ENCODE data around the gene PCNX2. TPM values are rescaled to one million over a fixed set of nuclear protein-coding genes. Genes with fewer than 3 reads are reported as not detected.

PCNX2 gene, protein sequence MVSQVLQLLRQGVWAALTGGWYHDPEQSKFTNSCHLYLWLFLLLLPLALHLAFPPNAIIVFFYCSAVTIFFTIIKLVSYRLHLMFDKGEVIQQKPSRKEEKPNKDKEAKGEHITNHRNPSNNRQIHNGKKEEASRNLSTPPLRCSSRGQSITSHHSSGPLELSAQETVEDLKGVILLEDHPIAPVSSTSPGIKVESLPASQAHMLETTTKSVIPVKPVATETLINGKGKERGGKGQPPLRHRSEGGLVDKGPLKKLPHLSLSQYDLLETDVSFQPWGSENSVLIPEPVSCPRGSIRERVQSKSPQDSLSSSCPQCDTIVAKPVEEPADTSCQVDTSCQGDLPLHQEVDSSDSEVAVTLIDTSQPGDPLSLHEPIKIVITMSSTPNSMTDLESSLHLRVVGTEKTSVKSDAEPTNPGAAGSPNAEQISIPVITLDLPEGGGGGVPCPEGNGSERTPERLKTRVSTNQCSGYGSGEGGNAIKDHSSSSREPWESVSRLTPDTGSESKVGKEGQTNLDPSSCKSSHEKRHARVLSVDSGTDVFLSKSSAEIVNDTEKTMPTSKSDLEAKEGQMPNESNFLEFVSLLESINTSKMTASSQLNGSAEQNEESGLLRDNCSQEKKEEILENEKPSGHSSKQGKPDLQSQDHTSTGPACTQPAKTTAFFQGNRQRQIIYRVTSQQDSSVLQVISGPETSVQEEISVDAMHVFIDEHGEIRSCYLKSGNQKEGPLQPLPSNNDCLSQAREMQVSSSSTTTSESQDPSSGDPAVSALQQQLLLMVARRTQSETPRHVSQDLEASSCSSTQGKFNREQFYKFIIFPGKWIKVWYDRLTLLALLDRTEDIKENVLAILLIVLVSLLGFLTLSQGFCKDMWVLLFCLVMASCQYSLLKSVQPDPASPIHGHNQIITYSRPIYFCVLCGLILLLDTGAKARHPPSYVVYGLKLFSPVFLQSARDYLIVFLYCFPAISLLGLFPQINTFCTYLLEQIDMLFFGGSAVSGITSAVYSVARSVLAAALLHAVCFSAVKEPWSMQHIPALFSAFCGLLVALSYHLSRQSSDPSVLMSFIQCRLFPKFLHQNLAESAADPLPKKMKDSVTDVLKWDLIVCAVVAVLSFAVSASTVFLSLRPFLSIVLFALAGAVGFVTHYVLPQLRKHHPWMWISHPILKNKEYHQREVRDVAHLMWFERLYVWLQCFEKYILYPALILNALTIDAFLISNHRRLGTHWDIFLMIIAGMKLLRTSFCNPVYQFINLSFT (N-terminal part only)
- 20.1 TPM for polyA plus RNA-seq (2013, experiment 1 of 2)
- polyA plus RNA-seq (2013, experiment 2 of 2): 17.6 TPM

DNA sequence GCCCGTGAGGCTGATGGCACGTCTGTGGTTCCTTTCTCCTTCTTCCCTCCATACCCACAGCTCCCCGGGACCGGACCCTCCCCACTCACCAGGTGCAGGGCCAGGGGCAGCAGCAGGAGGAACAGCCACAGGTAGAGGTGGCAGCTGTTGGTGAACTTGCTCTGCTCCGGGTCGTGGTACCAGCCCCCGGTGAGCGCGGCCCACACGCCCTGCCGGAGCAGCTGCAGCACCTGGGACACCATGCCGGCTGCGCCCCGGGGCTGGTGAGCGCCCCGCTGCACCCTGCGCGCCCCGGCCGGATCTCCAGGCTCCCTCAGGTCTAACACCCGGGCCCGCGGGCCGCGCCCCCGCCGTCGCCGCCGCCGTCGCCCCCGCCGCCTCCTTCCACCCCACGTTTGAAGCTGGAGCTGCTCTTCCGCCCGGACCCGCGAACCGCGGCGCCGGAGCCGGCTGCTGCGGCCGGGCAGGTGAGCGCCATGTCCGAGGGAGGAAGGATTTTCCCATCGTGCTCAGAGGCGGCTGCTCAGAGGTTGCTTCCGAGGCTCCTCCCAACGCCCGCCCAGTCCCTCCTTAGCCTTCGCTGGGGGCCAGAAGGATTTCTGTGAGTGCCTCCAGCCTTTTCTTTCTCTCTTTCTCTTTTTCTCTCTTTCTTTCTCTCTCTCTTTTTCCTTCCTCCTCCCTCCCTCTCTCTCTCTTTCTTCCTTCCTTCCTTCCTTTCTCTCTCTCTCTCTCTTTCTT lies at the start of gene PCNX2:
TSS of gene PCNX2 (minus strand) at position 489 of the 738 bp plus-strand sequence. CDS start at position 242, 247 bp downstream.
- no peak within 1 kb of the TSS for H4K8ac ChIP-seq (ENCODE audit: low read depth, low read length)
- peak within 1 kb of the TSS; percentile 86 for H3K4me3 ChIP-seq (ENCODE audit: low read length)
- no peaks in the 10 kb centered on the region for H3K27me3 ChIP-seq (ENCODE audit: insufficient read depth, low read length, poor library complexity)
- no peaks in the 10 kb centered on the region for H3K4me1 ChIP-seq (ENCODE audit: control insufficient read depth, low read depth, low read length)
- no peak within 1 kb of the TSS for H2BK120ac ChIP-seq (ENCODE audit: low read depth, low read length)
- no CpG with 5 or more reads among the region's 54 CpGs for WGBS (ENCODE audit: extremely low coverage, insufficient coverage, low lambda C conversion rate)
- H2AK5ac ChIP-seq (ENCODE audit: low read length): no peak within 1 kb of the TSS
- peak within 1 kb of the TSS; percentile 95 for H3K56ac ChIP-seq (ENCODE audit: low read length)
- peak within 1 kb of the TSS; percentile 1 for H3K4ac ChIP-seq (ENCODE audit: low read depth, low read length)
- no peak within 1 kb of the TSS for H3K23ac ChIP-seq (ENCODE audit: low read length)
- H3K27ac ChIP-seq (ENCODE audit: low read depth, low read length): peak within 1 kb of the TSS; percentile 48
- peaks cover 3% of the 10 kb centered on the region for H3K79me1 ChIP-seq (ENCODE audit: low read length)
- H3K18ac ChIP-seq (ENCODE audit: low read length): no peak within 1 kb of the TSS
- no peak within 1 kb of the TSS for H2BK5ac ChIP-seq (ENCODE audit: low read length)
- H3K4me2 ChIP-seq (ENCODE audit: low read length): peak within 1 kb of the TSS; percentile 83
- H3K9ac ChIP-seq (ENCODE audit: low read length): peak within 1 kb of the TSS; percentile 77
- DNase-seq: peak; percentile 88
- peaks cover 18% of the 10 kb centered on the region for H3K79me2 ChIP-seq (ENCODE audit: control insufficient read depth, insufficient read depth, low read length)
- H4K5ac ChIP-seq (ENCODE audit: low read length): no peak within 1 kb of the TSS
- H2BK15ac ChIP-seq (replicated peaks; ENCODE audit: low read depth): no peak within 1 kb of the TSS
- no peaks in the 10 kb centered on the region for H3K36me3 ChIP-seq (ENCODE audit: control insufficient read depth, insufficient read depth, low read length)

DNA sequence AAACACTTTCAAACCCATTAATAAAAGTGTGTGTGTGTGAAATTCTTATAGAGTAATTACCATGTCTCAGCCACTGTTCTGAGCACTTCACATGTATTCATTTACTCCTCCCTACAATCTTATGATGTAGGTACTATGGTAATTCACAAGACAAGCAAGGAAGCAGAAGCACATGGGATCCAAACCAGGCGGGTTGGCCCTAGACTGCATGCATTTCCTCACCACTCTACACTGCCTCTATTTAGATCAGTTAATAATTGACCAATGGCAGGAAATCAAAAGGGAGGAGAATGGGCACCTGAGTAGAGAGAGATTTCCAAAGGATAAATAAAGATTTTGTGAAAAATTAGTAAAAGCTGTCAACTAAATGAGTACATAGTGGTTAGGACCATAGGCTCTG lies 47.7 kb upstream of the PCNX2 start:
- Histone ChIP-seq H2AK5ac (ENCODE audit: low read length) (no peak overlapping the region), H3K27ac (ENCODE audit: low read depth, low read length) (no peak overlapping the region), H2BK120ac (ENCODE audit: low read depth, low read length) (no peak overlapping the region), H3K23ac (ENCODE audit: low read length) (no peak overlapping the region), H2BK5ac (ENCODE audit: low read length) (no peak overlapping the region), H4K8ac (ENCODE audit: low read depth, low read length) (no peak overlapping the region), H3K36me3 (ENCODE audit: control insufficient read depth, insufficient read depth, low read length) (no peaks in the 10 kb centered on the region), H4K5ac (ENCODE audit: low read length) (no peak overlapping the region), H3K79me1 (ENCODE audit: low read length) (peaks cover 4% of the 10 kb centered on the region), H3K56ac (ENCODE audit: low read length) (no peak overlapping the region), H3K4me2 (ENCODE audit: low read length) (no peak overlapping the region), H3K18ac (ENCODE audit: low read length) (no peak overlapping the region), H3K9ac (ENCODE audit: low read length) (no peak overlapping the region), H3K4me3 (ENCODE audit: low read length) (no peak overlapping the region), H3K4ac (ENCODE audit: low read depth, low read length) (no peak overlapping the region), H3K27me3 (ENCODE audit: insufficient read depth, low read length, poor library complexity) (no peaks in the 10 kb centered on the region), H3K79me2 (ENCODE audit: control insufficient read depth, insufficient read depth, low read length) (peaks cover 2% of the 10 kb centered on the region), H2BK15ac (replicated peaks; ENCODE audit: low read depth) (no peak overlapping the region), H3K4me1 (ENCODE audit: control insufficient read depth, low read depth, low read length) (peaks cover 4% of the 10 kb centered on the region)
- no CpG with 5 or more reads among the region's 1 CpG for WGBS (ENCODE audit: extremely low coverage, insufficient coverage, low lambda C conversion rate)
- no peak for DNase-seq

DNA sequence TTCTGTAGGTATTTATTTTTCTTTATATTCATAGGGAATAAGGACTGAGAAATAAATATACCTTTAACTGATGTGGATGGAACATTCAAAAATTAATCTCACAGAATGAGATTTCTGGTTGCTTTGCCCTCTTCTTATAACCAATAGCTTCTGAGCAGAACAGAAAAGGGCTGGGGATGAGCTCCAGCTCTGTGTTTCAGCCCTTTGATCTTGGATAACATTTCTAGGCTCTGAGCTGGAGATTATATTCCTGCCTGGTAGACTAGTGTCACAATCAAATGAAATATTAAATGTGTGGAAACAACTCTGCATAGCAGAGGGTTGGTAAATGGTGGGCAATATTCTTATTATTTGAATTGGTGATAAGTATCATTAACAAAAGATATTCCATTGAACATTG lies 46.6 kb upstream of the PCNX2 start:
- H4K8ac ChIP-seq (ENCODE audit: low read depth, low read length): no peak overlapping the region
- no peak overlapping the region for H2BK120ac ChIP-seq (ENCODE audit: low read depth, low read length)

DNA sequence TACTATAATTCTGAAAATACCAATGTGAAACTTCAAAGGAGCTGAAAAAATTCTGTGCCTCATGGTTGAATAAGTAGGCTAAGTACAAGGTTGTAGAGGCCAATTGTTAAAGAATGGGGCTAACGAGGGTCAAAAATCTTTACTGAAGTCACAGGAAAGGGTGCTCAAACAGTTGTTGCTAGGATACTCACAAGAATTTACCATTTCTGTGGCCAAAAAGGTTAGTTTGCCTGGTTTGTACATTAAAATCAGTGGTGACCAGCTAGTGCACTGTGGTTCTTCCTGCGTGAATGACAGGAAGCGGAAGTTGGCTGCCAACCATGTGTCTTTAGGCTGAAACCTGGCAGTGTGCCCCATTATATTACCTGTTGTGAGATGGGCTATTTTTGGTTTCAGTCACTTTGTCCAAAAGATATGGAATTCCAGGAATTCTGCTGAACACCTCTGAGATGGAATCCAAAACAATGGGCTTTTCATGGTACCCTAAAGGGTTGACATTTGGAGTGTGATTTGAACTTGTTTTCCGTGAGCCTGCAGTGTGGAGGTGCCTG lies 45.5 kb upstream of the PCNX2 start:
- Histone ChIP-seq H2AK5ac (ENCODE audit: low read length) (no peak overlapping the region), H3K4me1 (ENCODE audit: control insufficient read depth, low read depth, low read length) (peaks cover 4% of the 10 kb centered on the region), H2BK120ac (ENCODE audit: low read depth, low read length) (no peak overlapping the region), H3K18ac (ENCODE audit: low read length) (no peak overlapping the region), H4K5ac (ENCODE audit: low read length) (no peak overlapping the region), H2BK15ac (replicated peaks; ENCODE audit: low read depth) (no peak overlapping the region), H3K9ac (ENCODE audit: low read length) (no peak overlapping the region), H3K27ac (ENCODE audit: low read depth, low read length) (no peak overlapping the region), H3K4me3 (ENCODE audit: low read length) (no peak overlapping the region), H3K23ac (ENCODE audit: low read length) (no peak overlapping the region), H3K27me3 (ENCODE audit: insufficient read depth, low read length, poor library complexity) (no peaks in the 10 kb centered on the region), H3K36me3 (ENCODE audit: control insufficient read depth, insufficient read depth, low read length) (no peaks in the 10 kb centered on the region), H3K79me2 (ENCODE audit: control insufficient read depth, insufficient read depth, low read length) (peaks cover 2% of the 10 kb centered on the region), H3K4me2 (ENCODE audit: low read length) (no peak overlapping the region), H3K79me1 (ENCODE audit: low read length) (peaks cover 4% of the 10 kb centered on the region), H4K8ac (ENCODE audit: low read depth, low read length) (no peak overlapping the region), H2BK5ac (ENCODE audit: low read length) (no peak overlapping the region), H3K4ac (ENCODE audit: low read depth, low read length) (no peak overlapping the region), H3K56ac (ENCODE audit: low read length) (no peak overlapping the region)
- DNase-seq: no peak
- no CpG with 5 or more reads among the region's 4 CpGs for WGBS (ENCODE audit: extremely low coverage, insufficient coverage, low lambda C conversion rate)

More for the DNA sequence above, 46.6 kb upstream of the PCNX2 start:
- H3K4me2 ChIP-seq (ENCODE audit: low read length): no peak overlapping the region
- no peak overlapping the region for H3K23ac ChIP-seq (ENCODE audit: low read length)
- H3K4me1 ChIP-seq (ENCODE audit: control insufficient read depth, low read depth, low read length): peaks cover 4% of the 10 kb centered on the region
- peaks cover 4% of the 10 kb centered on the region for H3K79me1 ChIP-seq (ENCODE audit: low read length)
- H3K56ac ChIP-seq (ENCODE audit: low read length): no peak overlapping the region
- no peaks in the 10 kb centered on the region for H3K27me3 ChIP-seq (ENCODE audit: insufficient read depth, low read length, poor library complexity)
- H3K27ac ChIP-seq (ENCODE audit: low read depth, low read length): no peak overlapping the region
- H3K79me2 ChIP-seq (ENCODE audit: control insufficient read depth, insufficient read depth, low read length): peaks cover 2% of the 10 kb centered on the region
- no peak overlapping the region for H2BK15ac ChIP-seq (replicated peaks; ENCODE audit: low read depth)
- no peak overlapping the region for H3K4me3 ChIP-seq (ENCODE audit: low read length)
- H4K5ac ChIP-seq (ENCODE audit: low read length): no peak overlapping the region
- no peak overlapping the region for H3K9ac ChIP-seq (ENCODE audit: low read length)
- no peak for DNase-seq
- H2BK5ac ChIP-seq (ENCODE audit: low read length): no peak overlapping the region
- H2AK5ac ChIP-seq (ENCODE audit: low read length): no peak overlapping the region
- H3K18ac ChIP-seq (ENCODE audit: low read length): no peak overlapping the region
- H3K4ac ChIP-seq (ENCODE audit: low read depth, low read length): no peak overlapping the region
- no peaks in the 10 kb centered on the region for H3K36me3 ChIP-seq (ENCODE audit: control insufficient read depth, insufficient read depth, low read length)

DNA sequence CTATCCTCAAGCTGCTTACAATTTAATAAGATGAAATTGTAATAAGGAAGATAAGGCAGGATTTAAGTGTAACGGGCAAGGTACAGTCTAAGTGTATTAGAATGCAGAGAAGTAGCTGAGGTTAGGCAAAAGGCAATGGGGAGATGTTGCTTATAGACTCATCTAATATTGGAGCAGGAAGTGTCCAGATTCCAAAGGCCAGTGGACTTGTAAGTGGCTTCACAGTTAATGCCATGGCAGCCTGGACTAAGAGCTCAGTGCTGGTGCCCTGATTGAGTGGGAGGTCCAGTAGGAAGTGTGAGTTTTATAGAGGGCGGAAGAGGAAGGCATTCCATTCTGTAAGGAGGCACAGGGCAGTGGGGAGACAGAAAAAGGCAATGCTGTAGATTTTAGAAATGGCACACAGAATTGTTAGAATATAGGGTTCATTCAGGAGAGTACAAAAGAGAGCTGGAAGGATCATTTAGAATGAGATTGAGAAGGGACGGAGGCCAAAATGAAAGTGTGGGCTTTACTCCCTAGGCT lies 44.6 kb upstream of the PCNX2 start:
- no peaks in the 10 kb centered on the region for H3K27me3 ChIP-seq (ENCODE audit: insufficient read depth, low read length, poor library complexity)
- no peak overlapping the region for H2BK5ac ChIP-seq (ENCODE audit: low read length)
- H3K18ac ChIP-seq (ENCODE audit: low read length): no peak overlapping the region
- H2BK120ac ChIP-seq (ENCODE audit: low read depth, low read length): no peak overlapping the region
- no peak overlapping the region for H3K4me3 ChIP-seq (ENCODE audit: low read length)
- no peaks in the 10 kb centered on the region for H3K36me3 ChIP-seq (ENCODE audit: control insufficient read depth, insufficient read depth, low read length)
- no peak overlapping the region for H2BK15ac ChIP-seq (replicated peaks; ENCODE audit: low read depth)
- peaks cover 2% of the 10 kb centered on the region for H3K79me2 ChIP-seq (ENCODE audit: control insufficient read depth, insufficient read depth, low read length)
- no peak overlapping the region for H3K4me2 ChIP-seq (ENCODE audit: low read length)
- peaks cover 4% of the 10 kb centered on the region for H3K79me1 ChIP-seq (ENCODE audit: low read length)
- no CpG with 5 or more reads among the region's 3 CpGs for WGBS (ENCODE audit: extremely low coverage, insufficient coverage, low lambda C conversion rate)
- H4K5ac ChIP-seq (ENCODE audit: low read length): no peak overlapping the region
- H3K23ac ChIP-seq (ENCODE audit: low read length): no peak overlapping the region
- H3K56ac ChIP-seq (ENCODE audit: low read length): no peak overlapping the region
- no peak overlapping the region for H2AK5ac ChIP-seq (ENCODE audit: low read length)
- DNase-seq: no peak
- no peak overlapping the region for H3K27ac ChIP-seq (ENCODE audit: low read depth, low read length)
- no peak overlapping the region for H3K4ac ChIP-seq (ENCODE audit: low read depth, low read length)
- H4K8ac ChIP-seq (ENCODE audit: low read depth, low read length): no peak overlapping the region
- no peak overlapping the region for H3K9ac ChIP-seq (ENCODE audit: low read length)
- H3K4me1 ChIP-seq (ENCODE audit: control insufficient read depth, low read depth, low read length): peaks cover 4% of the 10 kb centered on the region
